Hepatic stellate cell (primary cell): ENCODE data around the gene MYT1.
"Not testable (repeated sequence)": the region's sequence is repeated elsewhere in the genome, so short reads cannot be mapped to it uniquely, and the experiment has no call there.

ENCODE experiments used
- DNase-seq: peaks from one replicate; pipeline ENCODE4 v3.0.0; 2011; ENCODE audit warnings: low spot score

The MYT1 gene

DNA sequence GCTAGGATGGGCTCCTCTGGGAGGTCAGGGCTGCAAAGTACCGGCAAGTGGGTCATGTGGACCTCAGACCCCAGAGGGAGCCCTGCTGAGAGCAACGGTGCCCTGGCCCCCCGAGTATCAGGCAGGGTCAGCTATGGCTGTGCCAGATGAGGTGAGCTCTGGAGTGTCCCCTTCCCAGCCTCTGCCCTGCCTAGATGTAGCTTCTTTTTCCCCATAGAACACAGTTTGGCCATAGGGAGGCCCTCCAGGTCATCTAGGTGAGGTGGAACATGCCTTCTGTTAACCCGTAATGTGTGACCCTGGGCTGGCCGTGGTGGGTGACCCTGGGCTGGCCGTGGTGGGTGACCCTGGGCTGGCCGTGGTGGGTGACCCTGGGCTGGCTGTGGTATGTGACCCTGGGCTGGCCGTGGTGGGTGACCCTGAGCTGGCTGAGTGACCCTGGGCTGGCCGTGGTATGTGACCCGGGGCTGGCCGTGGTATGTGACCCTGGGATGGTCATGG lies 70.1 kb downstream of the MYT1 start:
- no peak for DNase-seq

DNA sequence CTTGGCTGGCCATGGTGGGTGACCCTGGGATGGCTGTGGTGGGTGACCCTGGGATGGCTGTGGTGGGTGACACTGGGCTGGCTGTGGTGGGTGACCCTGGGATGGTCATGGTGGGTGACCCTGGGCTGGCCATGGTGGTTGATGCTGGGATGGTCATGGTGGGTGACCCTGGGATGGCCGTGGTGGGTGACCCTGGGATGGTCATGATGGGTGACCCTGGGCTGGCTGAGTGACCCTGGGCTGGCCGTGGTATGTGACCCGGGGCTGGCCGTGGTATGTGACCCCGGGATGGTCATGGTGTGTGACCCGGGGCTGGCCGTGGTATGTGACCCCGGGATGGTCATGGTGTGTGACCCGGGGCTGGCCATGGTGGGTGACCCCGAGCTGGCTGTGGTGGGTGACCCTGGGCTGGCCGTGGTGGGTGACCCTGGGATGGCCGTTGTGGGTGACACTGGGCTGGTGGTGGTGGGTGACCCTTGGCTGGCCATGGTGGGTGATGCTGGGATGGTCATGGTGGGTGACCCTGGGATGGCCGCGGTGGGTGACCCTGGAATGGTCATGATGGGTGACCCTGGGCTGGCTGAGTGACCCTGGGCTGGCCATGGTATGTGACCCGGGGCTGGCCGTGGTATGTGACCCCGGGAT lies 70.8 kb downstream of the MYT1 start:
- not testable (repeated sequence) for DNase-seq

- DNase-seq, result no peak
Measured at GRCh38 chr20:64236137-64237088, 72.2 kb downstream of the MYT1 start.

- no peak for DNase-seq
Measured at GRCh38 chr20:64237316-64237715, 73.1 kb downstream of the MYT1 start.

DNA sequence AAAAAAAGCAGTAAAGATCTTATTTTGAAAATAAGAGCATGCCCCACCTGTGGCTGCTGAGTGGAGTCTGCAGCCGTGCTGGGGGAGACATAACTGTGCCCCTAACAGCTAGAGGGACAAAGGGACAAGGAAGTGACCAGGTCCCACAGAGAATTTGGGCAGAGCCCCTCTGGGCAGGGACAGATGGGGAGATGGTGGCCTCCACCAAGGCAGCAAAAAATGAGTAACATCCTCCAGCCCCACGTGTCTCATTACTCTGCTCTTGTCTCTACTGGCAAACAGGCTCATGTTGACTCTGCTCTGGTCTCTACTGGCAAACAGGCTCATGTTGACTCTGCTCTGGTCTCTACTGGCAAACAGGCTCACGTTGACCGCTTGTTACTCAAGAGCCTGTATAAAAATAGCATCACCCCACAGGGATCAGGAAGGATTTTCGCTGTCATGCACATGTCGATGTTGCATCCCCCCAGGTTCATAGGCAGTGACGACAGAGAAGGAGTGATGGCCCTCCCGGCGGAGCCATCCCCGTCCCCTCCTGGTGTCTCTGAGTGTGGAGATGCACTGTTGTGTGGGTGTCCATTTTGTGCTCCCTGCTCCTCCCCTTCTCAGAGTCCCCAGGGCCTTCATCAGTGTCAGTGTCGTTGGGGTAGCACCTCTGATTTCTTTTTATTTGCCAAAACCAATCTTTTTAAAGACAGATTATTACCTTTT lies 74.0 kb downstream of the MYT1 start:
- no peak for DNase-seq

DNA sequence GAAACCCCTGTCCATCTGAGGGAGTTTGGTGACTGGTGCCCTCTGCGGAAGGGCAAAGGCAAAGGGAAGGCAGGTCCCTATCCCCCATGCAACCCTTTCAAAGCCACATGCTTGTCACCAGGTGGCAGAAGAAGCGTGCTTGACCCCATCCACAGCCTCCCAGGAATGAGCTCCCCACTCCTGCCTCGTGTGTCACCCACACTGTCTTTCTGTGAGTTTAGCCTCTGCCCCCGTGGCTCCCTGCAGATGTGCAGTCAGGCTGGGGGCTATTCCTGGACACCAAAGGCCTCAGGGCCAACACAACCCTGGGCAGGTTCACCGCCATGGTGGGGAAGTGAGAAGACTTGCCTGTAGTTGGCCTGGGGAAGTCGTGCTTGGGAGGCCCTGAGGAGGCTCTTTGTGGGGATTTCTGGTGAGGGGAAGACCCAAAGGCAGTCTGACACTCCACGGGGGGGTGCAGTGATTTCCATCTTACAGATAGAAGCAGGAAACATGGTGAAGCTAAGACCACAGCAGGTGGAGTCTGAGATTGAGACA lies 74.7 kb downstream of the MYT1 start:
- no peak for DNase-seq

- DNase-seq, result no peak
Measured at GRCh38 chr20:64239449-64240242, 75.4 kb downstream of the MYT1 start.

DNA sequence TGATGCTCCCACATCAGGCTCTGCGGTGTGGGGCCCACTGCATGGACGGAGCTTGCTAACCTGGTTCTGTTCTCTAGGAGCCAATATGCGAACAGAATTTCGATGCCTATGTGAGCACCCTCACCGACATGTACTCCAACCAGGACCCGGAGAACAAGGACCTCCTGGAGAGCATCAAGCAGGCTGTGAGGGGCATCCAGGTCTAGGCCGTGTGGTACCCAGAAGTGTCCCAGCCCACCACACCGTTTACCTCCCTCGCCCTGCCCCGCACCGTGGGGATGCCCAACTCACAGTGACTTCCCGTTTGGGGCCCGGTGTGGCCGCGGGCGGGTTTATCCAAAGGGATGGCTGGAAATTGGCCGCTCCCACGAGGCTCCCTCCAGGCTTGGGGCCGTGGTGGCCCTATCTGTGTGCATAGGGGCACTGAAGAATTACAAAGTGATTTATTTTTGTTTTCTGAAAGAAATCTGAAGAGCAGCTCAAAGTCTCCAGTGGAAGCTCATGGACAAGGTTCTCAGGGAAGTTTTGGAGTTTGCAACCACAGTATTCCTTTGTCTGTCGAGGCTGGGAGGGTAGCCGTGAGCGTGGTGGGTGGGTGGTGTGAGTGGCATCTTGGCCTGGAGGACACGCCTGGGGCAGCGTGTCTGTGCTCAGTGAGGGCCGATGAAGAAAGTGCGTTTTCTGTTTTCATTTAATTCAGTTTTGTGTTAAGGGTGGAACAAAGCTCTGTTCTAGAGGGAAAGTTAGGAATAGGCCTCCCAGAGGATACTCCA lies 76.2 kb downstream of the MYT1 start:
- DNase-seq, result no peak

DNA sequence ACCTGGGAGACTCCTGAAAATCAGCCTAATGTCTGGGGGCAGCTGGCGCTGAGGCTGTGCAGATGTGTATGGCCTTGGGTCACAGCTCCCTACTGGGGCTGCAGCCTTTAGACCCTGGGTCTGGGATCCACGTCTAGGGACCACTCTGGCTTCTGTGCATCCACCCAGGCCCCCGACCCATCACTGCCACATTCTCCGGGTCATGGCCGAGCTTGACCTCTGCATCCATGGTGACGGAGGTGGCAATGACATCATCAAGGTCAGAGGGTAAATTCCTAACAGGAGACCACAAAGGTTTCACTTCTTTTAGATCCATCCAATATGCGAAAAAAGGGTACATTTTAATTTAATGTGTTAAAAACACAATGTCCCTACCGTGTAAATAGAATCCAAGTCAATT lies 76.8 kb downstream of the MYT1 start:
- no peak for DNase-seq

DNA sequence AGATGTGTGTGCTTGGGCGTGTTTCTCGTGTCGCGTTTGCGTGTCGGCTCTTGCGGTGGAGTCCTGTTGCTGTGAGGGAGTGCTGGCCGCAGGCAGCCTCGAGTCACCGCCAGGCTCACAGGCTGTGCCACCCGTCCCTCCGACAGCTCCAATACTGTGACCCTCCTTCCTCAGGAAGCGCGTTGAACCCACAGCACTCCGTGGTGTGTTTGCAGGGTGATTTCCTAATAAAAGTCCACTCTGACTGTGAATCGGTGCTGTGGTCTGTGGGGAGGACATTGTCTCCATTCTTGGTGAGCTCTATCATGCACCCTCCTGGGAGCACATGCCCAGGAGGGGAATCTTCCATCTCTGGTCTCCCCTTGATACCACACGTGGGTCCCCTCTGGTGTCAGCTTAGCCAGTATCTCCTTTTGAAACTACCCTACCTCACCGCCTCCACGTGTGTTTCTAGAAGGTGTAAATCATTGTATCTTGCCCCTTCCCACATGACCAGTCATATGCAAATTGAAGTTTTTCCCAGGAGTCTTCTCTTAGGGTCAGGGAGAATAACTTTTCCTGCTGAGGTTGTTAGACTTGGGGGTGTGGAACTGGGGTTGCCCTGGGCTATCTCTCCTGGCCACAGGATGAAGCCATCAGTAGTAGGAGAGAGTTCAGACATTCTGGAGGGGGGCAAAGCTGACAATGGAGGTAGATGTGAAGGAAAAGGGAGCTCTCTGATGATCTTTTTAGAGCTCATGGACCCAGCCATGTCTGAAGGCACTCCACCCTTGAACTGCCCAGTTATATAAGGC lies 77.9 kb downstream of the MYT1 start:
- no peak for DNase-seq

- DNase-seq, result no peak
Measured at GRCh38 chr20:64242797-64243475, 78.7 kb downstream of the MYT1 start.

DNA sequence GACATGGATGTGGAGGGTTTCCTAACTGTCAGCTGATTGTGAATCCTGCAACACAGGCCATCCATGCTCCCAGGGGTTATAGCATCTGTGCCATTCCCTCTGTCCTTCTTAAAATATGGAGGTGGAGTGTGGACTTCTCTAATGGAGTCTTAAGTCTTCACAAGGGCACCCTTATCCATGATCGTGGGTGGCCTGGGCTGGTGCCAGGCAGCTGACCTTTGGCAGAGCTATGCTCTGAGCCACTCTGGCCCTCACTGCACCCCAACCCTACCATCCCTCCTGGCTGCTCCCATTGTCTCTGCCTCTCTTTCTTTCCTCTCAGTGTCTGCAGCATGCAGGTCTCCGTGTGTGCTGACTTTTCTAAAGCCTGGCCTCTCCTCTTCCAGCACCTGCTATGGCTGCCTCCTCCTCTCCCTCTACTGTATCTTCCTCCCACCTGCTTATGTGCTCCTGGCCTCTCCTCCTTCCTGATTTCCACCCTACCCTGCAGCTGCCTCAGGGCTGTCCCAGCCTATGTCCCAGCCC lies 80.1 kb downstream of the MYT1 start:
- no peak for DNase-seq

DNA sequence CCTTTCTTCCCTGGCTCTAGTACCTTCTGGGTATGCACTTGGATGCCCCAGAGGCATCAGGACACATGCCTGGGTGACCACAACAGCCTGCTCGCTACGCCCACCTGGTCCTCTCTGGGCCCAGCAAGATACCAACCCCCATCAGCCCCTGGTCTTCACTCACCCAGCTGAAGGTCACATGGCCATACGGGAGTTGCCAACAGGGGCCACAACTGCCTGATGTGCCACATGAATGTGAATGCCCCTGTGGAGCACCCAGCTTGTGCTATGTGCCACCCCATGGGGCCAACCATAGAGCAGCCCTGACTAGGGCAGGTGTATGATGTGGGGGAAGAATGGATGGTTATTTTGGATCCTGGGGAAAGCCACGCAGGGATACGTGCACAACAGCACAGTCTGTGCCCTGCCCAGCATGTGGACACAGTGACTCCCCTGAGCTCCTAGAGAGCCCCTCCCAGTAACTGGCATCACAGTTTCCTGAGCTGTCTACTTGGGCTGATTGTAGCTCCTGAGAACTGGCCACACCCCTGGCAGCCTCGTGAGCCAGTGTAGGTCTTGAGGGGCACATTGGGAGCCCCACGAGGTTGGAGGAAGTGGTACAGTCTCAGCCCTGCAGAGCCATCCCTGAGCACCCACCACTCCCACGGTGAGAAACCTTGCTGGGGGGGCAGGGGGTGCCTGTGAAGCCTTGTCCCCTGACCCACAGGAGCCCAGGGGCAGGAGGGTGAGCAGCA lies 80.8 kb downstream of the MYT1 start:
- no peak for DNase-seq

DNA sequence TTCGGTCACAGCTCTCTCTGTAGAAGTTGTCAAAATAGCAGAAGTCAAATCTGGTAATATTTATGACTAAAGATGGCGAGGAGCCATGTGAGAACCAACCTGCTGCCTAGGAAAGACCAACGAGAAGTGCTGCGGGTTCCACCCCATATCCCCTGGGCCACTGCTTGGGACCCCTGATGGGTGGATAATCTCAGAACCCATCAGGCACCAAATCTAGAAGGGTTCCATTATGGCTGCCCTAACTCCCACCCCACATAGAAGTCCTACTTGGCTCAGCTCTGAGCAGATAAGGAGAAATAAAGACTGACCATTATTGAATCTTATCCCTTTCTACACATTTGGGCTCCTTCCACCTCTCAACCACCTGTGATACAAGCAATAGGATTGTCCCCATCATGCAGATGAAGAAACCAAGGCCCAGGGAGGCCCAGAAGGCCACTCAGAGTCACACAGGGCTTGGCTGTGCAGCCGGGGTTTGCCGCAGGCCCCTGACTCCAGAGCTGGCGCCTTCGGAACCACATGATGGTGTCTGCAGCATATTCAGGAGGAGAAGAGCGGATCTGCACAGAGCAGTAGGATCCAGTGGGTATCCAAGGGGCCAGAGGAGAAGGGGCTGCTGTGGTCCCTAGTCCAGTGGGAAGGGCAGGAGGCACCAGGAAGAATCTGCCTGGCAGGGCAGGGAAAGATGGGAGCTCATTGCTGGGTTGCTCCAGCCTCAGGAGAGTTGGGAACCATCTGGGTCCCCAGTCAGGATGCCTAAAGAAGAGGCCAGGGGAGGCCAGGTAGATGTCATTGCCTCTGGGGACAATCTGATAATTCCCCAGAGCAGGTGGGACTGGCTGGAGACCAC lies 81.7 kb downstream of the MYT1 start:
- no peak for DNase-seq

- no peak for DNase-seq
Measured at GRCh38 chr20:64246616-64247306, 82.5 kb downstream of the MYT1 start.

- DNase-seq, result no peak
Measured at GRCh38 chr20:64247307-64247618, 83.0 kb downstream of the MYT1 start.
